Measurements from ENCODE around the gene TSC2.

Gene TSC2

GRCh38 chr16:2039274-2040031 is 8.3 kb upstream of the TSC2 start:
- Histone ChIP-seq H3K4me1 (ENCODE audit: insufficient read depth, low read length, severe bottlenecking) (no peaks in the 10 kb centered on the region), H3K36me3 (ENCODE audit: insufficient read depth, low read length) (peaks cover 8% of the 10 kb centered on the region; the same call in 1 of the 2 replicates), H3K4me3 (ENCODE audit: low read depth, low read length, poor library complexity, severe bottlenecking) (no peak overlapping the region), H3K27ac (ENCODE audit: low read depth, low read length, poor library complexity, severe bottlenecking) (no peak overlapping the region), H4K20me1 (ENCODE audit: insufficient read depth, low read length) (no peaks in the 10 kb centered on the region), H3K79me2 (ENCODE audit: insufficient read depth, low read length) (no peaks in the 10 kb centered on the region), H3K9ac (ENCODE audit: low read length) (no peak overlapping the region), H3K9me3 (ENCODE audit: low read length) (no peaks in the 10 kb centered on the region), H3K27me3 (ENCODE audit: insufficient read depth, low read length) (peaks cover 12% of the 10 kb centered on the region), H2AFZ (ENCODE audit: low read length) (no peak overlapping the region), H3K4me2 (ENCODE audit: low read length) (no peak overlapping the region), H3K9me2 (ENCODE audit: low read depth, low read length) (no peaks in the 10 kb centered on the region), H3F3A (ENCODE audit: insufficient read depth, low read length) (no peaks in the 10 kb centered on the region)
- TF ChIP-seq EZH2 (IDR thresholded peaks at IDR 0.05; ENCODE audit: borderline replicate concordance, low read length) (no peak), CTCF (IDR thresholded peaks at IDR 0.05; ENCODE audit: low read length) (no peak)

- no peak overlapping the region for H3K4me2 ChIP-seq (ENCODE audit: low read length)
- H3F3A ChIP-seq (ENCODE audit: insufficient read depth, low read length), result no peaks in the 10 kb centered on the region
- H3K4me3 ChIP-seq (ENCODE audit: low read depth, low read length, poor library complexity, severe bottlenecking), result no peak overlapping the region
- no peak overlapping the region for H2AFZ ChIP-seq (ENCODE audit: low read length)
- peaks cover 12% of the 10 kb centered on the region for H3K27me3 ChIP-seq (ENCODE audit: insufficient read depth, low read length)
- no peaks in the 10 kb centered on the region for H4K20me1 ChIP-seq (ENCODE audit: insufficient read depth, low read length)
- no peaks in the 10 kb centered on the region for H3K4me1 ChIP-seq (ENCODE audit: insufficient read depth, low read length, severe bottlenecking)
- TF ChIP-seq EZH2 (IDR thresholded peaks at IDR 0.05; ENCODE audit: borderline replicate concordance, low read length) (no peak), CTCF (IDR thresholded peaks at IDR 0.05; ENCODE audit: low read length) (no peak)
- H3K9me2 ChIP-seq (ENCODE audit: low read depth, low read length), result no peaks in the 10 kb centered on the region
- H3K9ac ChIP-seq (ENCODE audit: low read length), result no peak overlapping the region
- H3K9me3 ChIP-seq (ENCODE audit: low read length), result no peaks in the 10 kb centered on the region
- H3K79me2 ChIP-seq (ENCODE audit: insufficient read depth, low read length), result no peaks in the 10 kb centered on the region
- H3K27ac ChIP-seq (ENCODE audit: low read depth, low read length, poor library complexity, severe bottlenecking), result no peak overlapping the region
- H3K36me3 ChIP-seq (ENCODE audit: insufficient read depth, low read length), result peaks cover 12% of the 10 kb centered on the region; the same call in 1 of the 2 replicates
Measured at GRCh38 chr16:2040041-2040786, 7.6 kb upstream of the TSC2 start.

- Histone ChIP-seq H3K79me2 (ENCODE audit: insufficient read depth, low read length) (no peaks in the 10 kb centered on the region), H3K9me3 (ENCODE audit: low read length) (no peaks in the 10 kb centered on the region), H3K36me3 (ENCODE audit: insufficient read depth, low read length) (peaks cover 12% of the 10 kb centered on the region; the same call in 1 of the 2 replicates), H3K27ac (ENCODE audit: low read depth, low read length, poor library complexity, severe bottlenecking) (no peak overlapping the region), H3K4me1 (ENCODE audit: insufficient read depth, low read length, severe bottlenecking) (peaks cover 1% of the 10 kb centered on the region), H3K9me2 (ENCODE audit: low read depth, low read length) (no peaks in the 10 kb centered on the region), H3K4me3 (ENCODE audit: low read depth, low read length, poor library complexity, severe bottlenecking) (no peak overlapping the region), H3K9ac (ENCODE audit: low read length) (no peak overlapping the region), H3K27me3 (ENCODE audit: insufficient read depth, low read length) (peaks cover 12% of the 10 kb centered on the region), H3F3A (ENCODE audit: insufficient read depth, low read length) (no peaks in the 10 kb centered on the region), H3K4me2 (ENCODE audit: low read length) (no peak overlapping the region), H4K20me1 (ENCODE audit: insufficient read depth, low read length) (no peaks in the 10 kb centered on the region), H2AFZ (ENCODE audit: low read length) (no peak overlapping the region)
- TF ChIP-seq EZH2 (IDR thresholded peaks at IDR 0.05; ENCODE audit: borderline replicate concordance, low read length), result no peak
- no peak for TF ChIP-seq CTCF (IDR thresholded peaks at IDR 0.05; ENCODE audit: low read length)
Measured at GRCh38 chr16:2040787-2041522, 6.8 kb upstream of the TSC2 start.
